ENCODE results near the gene CRABP1. TPM values are rescaled to one million over a fixed set of nuclear protein-coding genes. Genes with fewer than 3 reads are reported as not detected.

Gene CRABP1
- total RNA-seq, 1 experiment from 2014 or later, result 444 TPM

DNA sequence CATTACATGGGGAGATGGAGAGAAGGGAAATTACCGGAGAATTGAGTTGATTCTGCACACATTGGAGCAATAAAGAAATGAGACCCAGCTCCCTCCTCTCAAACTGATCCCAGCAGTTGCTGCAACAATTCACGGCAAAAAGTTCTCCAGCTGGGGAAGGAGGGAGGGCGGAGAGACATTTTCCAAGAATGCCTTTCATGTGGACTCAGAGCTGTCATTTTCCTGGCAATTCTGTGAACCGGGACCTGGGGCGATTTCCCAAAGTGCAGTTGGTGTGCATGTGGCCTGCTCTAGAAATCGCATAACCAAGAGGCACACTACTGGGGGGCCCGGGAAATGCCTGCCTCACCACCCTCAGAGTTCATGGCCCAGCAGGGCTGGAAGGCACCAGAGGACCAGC, 49.2 kb downstream of the CRABP1 start:
- Mint-ChIP-seq H3K4me3 (no peak overlapping the region), H3K27me3 (ENCODE audit: low read depth) (peaks cover 19% of the 10 kb centered on the region), H3K9me3 (peaks cover 6% of the 10 kb centered on the region), H3K27ac (no peak overlapping the region), H3K4me1 (peaks cover 70% of the 10 kb centered on the region), H3K36me3 (no peaks in the 10 kb centered on the region)
- ATAC-seq (no peak), DNase-seq (ENCODE audit: low spot score) (no peak)
- CTCF ChIA-PET, result interaction anchor here (0.8 to 6.5 kb wide), 5 partner anchors 8 to 419 kb away, joined by 3 to 30 read pairs (median 3); no protein-coding TSS in a partner anchor
- POLR2A ChIA-PET, result interaction anchor here (0.6 kb wide), 1 partner anchor 191 kb away, joined by 3 read pairs; no protein-coding TSS in a partner anchor
- TF ChIP-seq, protein P1, sequence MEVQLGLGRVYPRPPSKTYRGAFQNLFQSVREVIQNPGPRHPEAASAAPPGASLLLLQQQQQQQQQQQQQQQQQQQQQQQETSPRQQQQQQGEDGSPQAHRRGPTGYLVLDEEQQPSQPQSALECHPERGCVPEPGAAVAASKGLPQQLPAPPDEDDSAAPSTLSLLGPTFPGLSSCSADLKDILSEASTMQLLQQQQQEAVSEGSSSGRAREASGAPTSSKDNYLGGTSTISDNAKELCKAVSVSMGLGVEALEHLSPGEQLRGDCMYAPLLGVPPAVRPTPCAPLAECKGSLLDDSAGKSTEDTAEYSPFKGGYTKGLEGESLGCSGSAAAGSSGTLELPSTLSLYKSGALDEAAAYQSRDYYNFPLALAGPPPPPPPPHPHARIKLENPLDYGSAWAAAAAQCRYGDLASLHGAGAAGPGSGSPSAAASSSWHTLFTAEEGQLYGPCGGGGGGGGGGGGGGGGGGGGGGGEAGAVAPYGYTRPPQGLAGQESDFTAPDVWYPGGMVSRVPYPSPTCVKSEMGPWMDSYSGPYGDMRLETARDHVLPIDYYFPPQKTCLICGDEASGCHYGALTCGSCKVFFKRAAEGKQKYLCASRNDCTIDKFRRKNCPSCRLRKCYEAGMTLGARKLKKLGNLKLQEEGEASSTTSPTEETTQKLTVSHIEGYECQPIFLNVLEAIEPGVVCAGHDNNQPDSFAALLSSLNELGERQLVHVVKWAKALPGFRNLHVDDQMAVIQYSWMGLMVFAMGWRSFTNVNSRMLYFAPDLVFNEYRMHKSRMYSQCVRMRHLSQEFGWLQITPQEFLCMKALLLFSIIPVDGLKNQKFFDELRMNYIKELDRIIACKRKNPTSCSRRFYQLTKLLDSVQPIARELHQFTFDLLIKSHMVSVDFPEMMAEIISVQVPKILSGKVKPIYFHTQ (CRISPR knock-in tag; IDR thresholded peaks at IDR 0.05), result no peak
- TF ChIP-seq EMX1 (CRISPR knock-in tag; IDR thresholded peaks at IDR 0.05) (no peak), ZNF219 (CRISPR knock-in tag; IDR thresholded peaks at IDR 0.05; ENCODE audit: borderline replicate concordance) (no peak), NR3C1 (CRISPR knock-in tag; conservative IDR thresholded peaks at IDR 0.05; ENCODE audit: low read depth) (no peak), NFYB (CRISPR knock-in tag; conservative IDR thresholded peaks at IDR 0.05; ENCODE audit: low read depth) (no peak), ZNF138 (CRISPR knock-in tag; conservative IDR thresholded peaks at IDR 0.05) (no peak), ZNF423 (CRISPR knock-in tag; IDR thresholded peaks at IDR 0.05) (no peak), NFE2L1 (CRISPR knock-in tag; IDR thresholded peaks at IDR 0.05) (no peak), SOX15 (CRISPR knock-in tag; IDR thresholded peaks at IDR 0.05) (no peak), PRRX2 (CRISPR knock-in tag; IDR thresholded peaks at IDR 0.05) (no peak), RORB (CRISPR knock-in tag; IDR thresholded peaks at IDR 0.05) (no peak), MYBL2 (CRISPR knock-in tag; IDR thresholded peaks at IDR 0.05) (no peak)
- TF ChIP-seq, protein P2, sequence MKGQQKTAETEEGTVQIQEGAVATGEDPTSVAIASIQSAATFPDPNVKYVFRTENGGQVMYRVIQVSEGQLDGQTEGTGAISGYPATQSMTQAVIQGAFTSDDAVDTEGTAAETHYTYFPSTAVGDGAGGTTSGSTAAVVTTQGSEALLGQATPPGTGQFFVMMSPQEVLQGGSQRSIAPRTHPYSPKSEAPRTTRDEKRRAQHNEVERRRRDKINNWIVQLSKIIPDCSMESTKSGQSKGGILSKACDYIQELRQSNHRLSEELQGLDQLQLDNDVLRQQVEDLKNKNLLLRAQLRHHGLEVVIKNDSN (CRISPR knock-in tag; IDR thresholded peaks at IDR 0.05), result no peak
- TF ChIP-seq, protein P3, sequence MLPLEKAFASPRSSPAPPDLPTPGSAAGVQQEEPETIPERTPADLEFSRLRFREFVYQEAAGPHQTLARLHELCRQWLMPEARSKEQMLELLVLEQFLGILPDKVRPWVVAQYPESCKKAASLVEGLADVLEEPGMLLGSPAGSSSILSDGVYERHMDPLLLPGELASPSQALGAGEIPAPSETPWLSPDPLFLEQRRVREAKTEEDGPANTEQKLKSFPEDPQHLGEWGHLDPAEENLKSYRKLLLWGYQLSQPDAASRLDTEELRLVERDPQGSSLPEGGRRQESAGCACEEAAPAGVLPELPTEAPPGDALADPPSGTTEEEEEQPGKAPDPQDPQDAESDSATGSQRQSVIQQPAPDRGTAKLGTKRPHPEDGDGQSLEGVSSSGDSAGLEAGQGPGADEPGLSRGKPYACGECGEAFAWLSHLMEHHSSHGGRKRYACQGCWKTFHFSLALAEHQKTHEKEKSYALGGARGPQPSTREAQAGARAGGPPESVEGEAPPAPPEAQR (CRISPR knock-in tag; IDR thresholded peaks at IDR 0.05), result no peak
- TF ChIP-seq, protein P4, sequence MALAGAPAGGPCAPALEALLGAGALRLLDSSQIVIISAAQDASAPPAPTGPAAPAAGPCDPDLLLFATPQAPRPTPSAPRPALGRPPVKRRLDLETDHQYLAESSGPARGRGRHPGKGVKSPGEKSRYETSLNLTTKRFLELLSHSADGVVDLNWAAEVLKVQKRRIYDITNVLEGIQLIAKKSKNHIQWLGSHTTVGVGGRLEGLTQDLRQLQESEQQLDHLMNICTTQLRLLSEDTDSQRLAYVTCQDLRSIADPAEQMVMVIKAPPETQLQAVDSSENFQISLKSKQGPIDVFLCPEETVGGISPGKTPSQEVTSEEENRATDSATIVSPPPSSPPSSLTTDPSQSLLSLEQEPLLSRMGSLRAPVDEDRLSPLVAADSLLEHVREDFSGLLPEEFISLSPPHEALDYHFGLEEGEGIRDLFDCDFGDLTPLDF (CRISPR knock-in tag; IDR thresholded peaks at IDR 0.05), result no peak
- TF ChIP-seq, protein P5, sequence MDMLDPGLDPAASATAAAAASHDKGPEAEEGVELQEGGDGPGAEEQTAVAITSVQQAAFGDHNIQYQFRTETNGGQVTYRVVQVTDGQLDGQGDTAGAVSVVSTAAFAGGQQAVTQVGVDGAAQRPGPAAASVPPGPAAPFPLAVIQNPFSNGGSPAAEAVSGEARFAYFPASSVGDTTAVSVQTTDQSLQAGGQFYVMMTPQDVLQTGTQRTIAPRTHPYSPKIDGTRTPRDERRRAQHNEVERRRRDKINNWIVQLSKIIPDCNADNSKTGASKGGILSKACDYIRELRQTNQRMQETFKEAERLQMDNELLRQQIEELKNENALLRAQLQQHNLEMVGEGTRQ (CRISPR knock-in tag; IDR thresholded peaks at IDR 0.05), result no peak

DNA sequence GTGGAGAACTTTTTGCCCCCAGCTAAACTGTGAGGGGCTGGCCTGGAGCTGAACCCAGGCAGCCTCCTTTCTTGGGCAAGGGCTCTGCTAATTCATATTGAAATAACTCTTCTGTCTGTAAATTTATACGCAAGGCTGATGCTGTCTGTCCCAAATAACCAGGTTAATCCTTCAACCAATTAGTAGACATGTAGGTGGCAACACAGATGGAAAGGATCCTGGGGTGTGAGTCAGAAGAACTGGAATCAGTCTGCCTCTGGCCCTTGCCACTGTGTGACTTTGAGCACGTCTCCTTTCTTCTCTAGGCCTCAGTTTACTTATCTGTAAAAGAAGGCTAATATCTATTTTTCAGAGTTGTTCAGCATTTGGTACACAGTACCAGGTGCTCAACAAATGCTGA, 49.6 kb downstream of the CRABP1 start:
- ATAC-seq (no peak), DNase-seq (ENCODE audit: low spot score) (no peak)
- POLR2A ChIA-PET, result no interaction called here
- CTCF ChIA-PET, result interaction anchor here (0.8 to 6.5 kb wide), 3 partner anchors 7 to 419 kb away, joined by 3 to 30 read pairs (median 10); no protein-coding TSS in a partner anchor
- peaks cover 16% of the 10 kb centered on the region for H3K27me3 Mint-ChIP-seq (ENCODE audit: low read depth)
- H3K4me1 Mint-ChIP-seq, result peaks cover 74% of the 10 kb centered on the region
- H3K36me3 Mint-ChIP-seq, result no peaks in the 10 kb centered on the region
- no peak overlapping the region for H3K4me3 Mint-ChIP-seq
- H3K27ac Mint-ChIP-seq, result no peak overlapping the region
- H3K9me3 Mint-ChIP-seq, result peaks cover 6% of the 10 kb centered on the region
- TF ChIP-seq PRRX2 (CRISPR knock-in tag; IDR thresholded peaks at IDR 0.05) (no peak), RORB (CRISPR knock-in tag; IDR thresholded peaks at IDR 0.05) (no peak), ZNF138 (CRISPR knock-in tag; conservative IDR thresholded peaks at IDR 0.05) (no peak), ZNF121 (CRISPR knock-in tag; IDR thresholded peaks at IDR 0.05) (no peak), JAZF1 (CRISPR knock-in tag; IDR thresholded peaks at IDR 0.05) (no peak), HMGA2 (CRISPR knock-in tag; IDR thresholded peaks at IDR 0.05) (no peak), SMAD4 (CRISPR knock-in tag; IDR thresholded peaks at IDR 0.05) (no peak)
- TF ChIP-seq, protein P6, sequence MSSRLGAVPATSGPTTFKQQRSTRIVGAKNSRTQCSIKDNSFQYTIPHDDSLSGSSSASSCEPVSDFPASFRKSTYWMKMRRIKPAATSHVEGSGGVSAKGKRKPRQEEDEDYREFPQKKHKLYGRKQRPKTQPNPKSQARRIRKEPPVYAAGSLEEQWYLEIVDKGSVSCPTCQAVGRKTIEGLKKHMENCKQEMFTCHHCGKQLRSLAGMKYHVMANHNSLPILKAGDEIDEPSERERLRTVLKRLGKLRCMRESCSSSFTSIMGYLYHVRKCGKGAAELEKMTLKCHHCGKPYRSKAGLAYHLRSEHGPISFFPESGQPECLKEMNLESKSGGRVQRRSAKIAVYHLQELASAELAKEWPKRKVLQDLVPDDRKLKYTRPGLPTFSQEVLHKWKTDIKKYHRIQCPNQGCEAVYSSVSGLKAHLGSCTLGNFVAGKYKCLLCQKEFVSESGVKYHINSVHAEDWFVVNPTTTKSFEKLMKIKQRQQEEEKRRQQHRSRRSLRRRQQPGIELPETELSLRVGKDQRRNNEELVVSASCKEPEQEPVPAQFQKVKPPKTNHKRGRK (CRISPR knock-in tag; IDR thresholded peaks at IDR 0.05; ENCODE audit: borderline replicate concordance), result no peak
- TF ChIP-seq, protein P3 (CRISPR knock-in tag; IDR thresholded peaks at IDR 0.05), result no peak
- TF ChIP-seq, protein P7, sequence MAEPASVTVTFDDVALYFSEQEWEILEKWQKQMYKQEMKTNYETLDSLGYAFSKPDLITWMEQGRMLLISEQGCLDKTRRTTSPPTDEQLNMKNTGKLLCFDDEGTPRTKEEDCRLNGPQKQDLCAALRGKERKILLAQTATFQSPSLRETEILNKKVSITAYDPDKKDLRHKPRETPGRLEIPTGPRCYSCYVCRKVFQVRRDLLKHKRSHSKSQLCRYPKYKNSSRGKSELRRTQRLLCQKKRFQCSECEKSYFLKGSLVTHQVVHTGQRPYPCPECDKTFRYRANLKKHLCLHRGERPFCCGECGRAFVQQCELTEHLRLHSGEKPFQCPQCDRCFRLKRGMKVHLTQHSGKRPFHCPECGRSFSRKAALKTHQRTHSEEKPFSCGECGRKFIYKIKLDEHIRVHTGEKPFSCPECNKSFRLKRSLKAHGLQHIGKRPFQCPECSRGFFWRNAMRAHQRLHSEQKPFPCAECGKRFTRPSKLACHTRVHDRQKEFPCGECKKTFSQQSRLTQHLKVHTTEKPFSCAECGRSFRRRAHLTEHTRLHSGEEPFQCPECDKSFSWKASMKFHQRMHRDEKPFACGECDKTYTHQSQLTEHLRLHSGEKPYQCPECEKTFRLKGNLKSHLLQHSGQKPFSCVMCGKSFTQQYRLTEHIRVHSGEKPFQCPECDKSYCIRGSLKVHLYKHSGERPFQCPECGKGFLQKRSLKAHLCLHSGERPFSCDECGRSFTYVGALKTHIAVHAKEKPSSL (CRISPR knock-in tag; conservative IDR thresholded peaks at IDR 0.05), result no peak
- TF ChIP-seq, protein P8, sequence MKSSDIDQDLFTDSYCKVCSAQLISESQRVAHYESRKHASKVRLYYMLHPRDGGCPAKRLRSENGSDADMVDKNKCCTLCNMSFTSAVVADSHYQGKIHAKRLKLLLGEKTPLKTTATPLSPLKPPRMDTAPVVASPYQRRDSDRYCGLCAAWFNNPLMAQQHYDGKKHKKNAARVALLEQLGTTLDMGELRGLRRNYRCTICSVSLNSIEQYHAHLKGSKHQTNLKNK (CRISPR knock-in tag; IDR thresholded peaks at IDR 0.05), result no peak
